ENCODE measurements around the gene ATP2B3.

ATP2B3 gene

DNA sequence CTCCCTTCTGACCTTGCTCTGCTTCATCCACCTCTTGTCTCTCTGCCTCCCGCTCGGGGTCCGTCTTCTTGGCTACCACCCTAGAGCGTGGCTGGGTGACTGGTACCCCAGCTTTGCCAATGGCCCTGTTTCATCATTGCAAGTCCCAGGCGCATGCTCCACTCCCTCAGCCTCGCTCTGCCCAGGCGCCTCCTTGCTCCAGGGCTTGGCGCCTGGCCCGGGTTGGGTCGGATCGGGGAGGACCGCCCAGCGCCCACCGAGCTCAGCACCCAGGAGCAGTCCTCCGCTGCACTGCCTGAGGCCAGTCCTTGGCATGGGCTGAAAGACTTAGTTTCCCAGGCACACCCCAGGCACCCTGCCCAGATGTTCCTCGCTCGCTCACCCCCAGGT is 22.1 kb upstream of the ATP2B3 start:
- TF ChIP-seq CTCF (IDR thresholded peaks at IDR 0.05; ENCODE audit: low read depth, low read length) = no peak
- DNase-seq (ENCODE audit: extremely low read depth, low read depth) = no peak

DNA sequence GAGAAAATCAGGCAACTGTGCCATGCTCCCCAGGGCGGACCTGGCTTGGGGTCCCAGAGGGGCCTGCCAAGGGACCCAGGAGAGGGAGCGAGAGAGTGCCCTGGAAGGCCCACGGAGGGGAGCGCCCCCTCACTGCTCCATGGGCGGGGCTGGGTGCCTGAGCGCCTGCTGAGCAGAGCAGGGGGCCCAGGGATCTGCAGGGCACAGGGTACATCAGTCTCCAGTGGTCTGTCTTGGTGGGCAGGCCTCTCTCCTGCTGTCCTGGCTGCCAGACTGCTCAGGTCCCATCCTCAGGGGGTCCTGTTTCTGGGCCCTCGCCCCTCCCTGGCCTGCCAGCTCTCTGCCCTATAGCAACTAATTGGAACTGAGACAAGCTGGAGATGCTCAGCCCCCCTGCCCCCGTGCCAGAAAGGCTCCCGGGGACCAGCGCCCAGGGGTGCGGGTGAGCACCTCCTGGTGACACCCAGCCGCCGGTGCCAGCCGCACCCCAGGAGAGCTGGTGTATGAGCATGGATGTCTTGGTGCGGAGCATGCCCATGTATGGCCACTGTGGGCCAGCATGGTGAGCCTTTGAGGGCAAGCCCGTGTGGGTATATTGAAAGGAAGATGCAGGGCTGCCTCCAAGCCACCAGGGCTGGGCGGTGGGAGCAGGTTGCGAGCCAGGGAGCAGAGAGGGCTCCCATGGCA is 21.4 kb upstream of the ATP2B3 start:
- TF ChIP-seq CTCF (IDR thresholded peaks at IDR 0.05; ENCODE audit: low read depth, low read length) = no peak
- DNase-seq (ENCODE audit: extremely low read depth, low read depth) = no peak

DNA sequence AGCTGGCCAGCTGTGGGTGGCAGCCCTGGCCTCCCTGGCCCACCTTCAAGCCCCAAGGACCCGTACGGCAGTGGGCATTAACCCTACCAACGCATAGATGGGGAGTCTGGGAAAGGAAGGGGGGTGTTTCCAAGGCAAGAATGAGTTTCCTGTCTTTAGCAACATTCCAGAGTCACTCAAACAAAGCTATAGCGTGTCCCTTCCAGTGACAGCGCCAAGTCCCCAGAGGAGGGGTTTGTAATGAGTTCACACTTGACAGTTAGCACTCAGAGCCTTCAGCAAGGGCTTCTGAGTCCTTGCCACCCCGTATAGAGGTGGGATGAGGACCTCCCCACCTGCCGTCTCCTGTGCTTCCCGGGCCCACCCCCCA is 20.9 kb upstream of the ATP2B3 start:
- TF ChIP-seq CTCF (IDR thresholded peaks at IDR 0.05; ENCODE audit: low read depth, low read length) = no peak
- DNase-seq (ENCODE audit: extremely low read depth, low read depth) = no peak

- TF ChIP-seq CTCF (IDR thresholded peaks at IDR 0.05; ENCODE audit: low read depth, low read length) = no peak
- DNase-seq (ENCODE audit: extremely low read depth, low read depth) = no peak
Measured at GRCh38 chrX:153498453-153498852, 19.0 kb upstream of the ATP2B3 start.

- no peak for TF ChIP-seq CTCF (IDR thresholded peaks at IDR 0.05; ENCODE audit: low read depth, low read length)
- DNase-seq (ENCODE audit: extremely low read depth, low read depth) = no peak
Measured at GRCh38 chrX:153499341-153499740, 18.1 kb upstream of the ATP2B3 start.

DNA sequence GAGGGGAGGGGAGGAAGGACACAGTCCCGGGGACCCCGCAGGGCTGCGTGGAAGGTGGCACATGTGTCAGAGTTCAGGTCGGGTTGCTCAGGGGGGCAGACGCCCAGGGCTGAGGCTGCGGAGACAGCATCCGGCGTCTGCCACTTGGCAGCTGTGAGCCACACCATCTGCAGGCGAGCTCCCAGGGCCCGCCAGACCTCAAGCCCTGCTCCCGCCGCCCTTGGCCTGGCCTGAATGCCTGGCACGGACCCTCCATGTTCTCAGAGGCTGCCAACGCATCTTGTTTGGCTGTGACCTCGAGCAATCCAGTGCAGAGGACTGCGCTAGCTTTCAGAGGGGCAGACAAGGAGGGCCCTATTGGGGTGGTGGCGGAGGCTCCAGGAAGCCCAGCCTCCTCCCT is 17.6 kb upstream of the ATP2B3 start:
- TF ChIP-seq CTCF (IDR thresholded peaks at IDR 0.05; ENCODE audit: low read depth, low read length) = no peak
- DNase-seq (ENCODE audit: extremely low read depth, low read depth) = no peak

DNA sequence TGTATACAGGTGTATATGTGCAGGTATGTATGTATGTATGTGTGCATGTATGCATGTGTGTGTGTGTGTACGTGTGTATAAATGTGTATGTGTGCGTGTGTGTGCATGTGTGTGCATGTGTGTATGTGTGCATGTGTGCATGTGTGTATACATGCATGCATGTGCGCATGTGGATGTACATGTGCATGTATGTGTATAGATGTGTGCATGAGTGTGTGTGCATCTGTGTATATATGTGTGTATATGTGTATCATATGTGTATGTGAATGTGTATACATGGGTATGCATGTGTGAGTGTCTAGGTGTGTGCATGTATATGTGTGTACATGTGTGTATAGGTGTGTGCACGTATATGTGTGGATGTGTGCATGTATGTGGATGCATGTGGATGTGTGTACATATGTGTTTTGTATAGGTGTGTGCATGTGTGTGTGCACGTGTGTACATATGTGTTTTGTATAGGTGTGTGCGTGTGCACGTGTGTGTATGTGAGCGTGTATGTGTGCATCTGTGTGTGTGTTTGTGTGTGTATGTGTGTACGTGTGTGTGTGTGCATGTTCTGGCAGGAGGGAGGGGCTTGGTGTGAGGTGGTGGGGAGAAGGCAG is 16.7 kb upstream of the ATP2B3 start:
- no peak for DNase-seq (ENCODE audit: extremely low read depth, low read depth)
- no peak for TF ChIP-seq CTCF (IDR thresholded peaks at IDR 0.05; ENCODE audit: low read depth, low read length)

All from AG09319 (cell line).